IMR-90 (cell line): ENCODE results near the gene MACF1. TPM values are rescaled to one million over a fixed set of nuclear protein-coding genes. Genes with fewer than 3 reads are reported as not detected.
A peak's percentile ranks its signal among the peaks of the same experiment; 100 is the strongest.

Experiments
- ATAC-seq: fragments of 200-7000 bp; cut with Tn5 transposase; 2 replicates; pipeline ENCODE4 v1.9.1; 2020; ENCODE audit warnings: low read depth, mild to moderate bottlenecking, moderate library complexity
- BruUV-seq: library from RNA; stranded (reverse); fragments of 400-500 nt; replicated peaks from 2 replicates; lab custom pipeline; 2021; lab: Mats Ljungman, UMichigan
- CTCF ChIA-PET: fragments of 300-600 bp; formaldehyde crosslinking; extraction: SDS; loops from one replicate; lab custom pipeline; 2021; ENCODE audit warnings: antibody characterized with exemption; lab: Yijun Ruan, JAX
- POLR2A ChIA-PET: fragments of 300-600 bp; sonication (Branson Sonifier 250); formaldehyde crosslinking; loops from one replicate; lab custom pipeline; 2022; ENCODE audit warnings: antibody characterized with exemption; ENCODE audit not compliant: unreplicated experiment; lab: Charles Lee
- DNase-seq: peaks from one replicate; pipeline ENCODE4 v3.0.0; 2013
- H2AFZ ChIP-seq: replicated peaks from 2 replicates; pipeline ENCODE3; 2013; ENCODE audit warnings: low read length, mild to moderate bottlenecking; ENCODE audit not compliant: poor library complexity
- H2AK5ac ChIP-seq: 2 replicates; pipeline ENCODE4 v1.6.1; 2013; ENCODE audit warnings: low read depth, low read length, inconsistent platforms
- H2AK9ac ChIP-seq: replicated peaks from 2 replicates; pipeline ENCODE3; 2013; ENCODE audit warnings: mild to moderate bottlenecking, low read depth, low read length, moderate library complexity; ENCODE audit not compliant: poor library complexity
- H2BK120ac ChIP-seq: 2 replicates; pipeline ENCODE4 v1.6.1; 2013; ENCODE audit warnings: low read depth, low read length, inconsistent platforms
- H2BK15ac ChIP-seq: 3 replicates; pipeline ENCODE4 v1.6.1; 2013; ENCODE audit warnings: low read depth, low read length, inconsistent platforms
- H2BK20ac ChIP-seq: 2 replicates; pipeline ENCODE4 v1.6.1; 2013; ENCODE audit warnings: low read depth, mild to moderate bottlenecking, inconsistent platforms, low read length, moderate library complexity
- H2BK5ac ChIP-seq: 2 replicates; pipeline ENCODE4 v1.6.1; 2013; ENCODE audit warnings: mild to moderate bottlenecking, low read depth, low read length, inconsistent platforms; ENCODE audit not compliant: poor library complexity, severe bottlenecking
- H3K14ac ChIP-seq: replicated peaks from 2 replicates; pipeline ENCODE4 v1.6.1; 2013; ENCODE audit warnings: low read depth, low read length, inconsistent platforms
- H3K18ac ChIP-seq: 2 replicates; pipeline ENCODE4 v1.6.1; 2013; ENCODE audit warnings: low read depth, low read length, control low read depth
- H3K23ac ChIP-seq: 2 replicates; pipeline ENCODE4 v1.6.1; 2013; ENCODE audit warnings: low read depth, low read length, inconsistent platforms
- H3K27ac ChIP-seq: 2 replicates; pipeline ENCODE4 v1.5.1; 2013; ENCODE audit warnings: mild to moderate bottlenecking, control low read depth, low read length; ENCODE audit not compliant: insufficient read depth
- H3K27me3 ChIP-seq: 2 replicates; pipeline ENCODE4 v1.6.1; 2013; ENCODE audit warnings: low read length; ENCODE audit not compliant: control insufficient read depth, insufficient read depth
- H3K36me3 ChIP-seq: 2 replicates; pipeline ENCODE4 v1.6.1; 2013; ENCODE audit warnings: low read length, mixed read lengths; ENCODE audit not compliant: control insufficient read depth, insufficient read depth
- H3K4ac ChIP-seq: 2 replicates; pipeline ENCODE4 v1.6.1; 2013; ENCODE audit warnings: low read depth, low read length, inconsistent platforms
- H3K4me1 ChIP-seq: 2 replicates; pipeline ENCODE4 v1.6.1; 2013; ENCODE audit warnings: low read length, mixed read lengths; ENCODE audit not compliant: control insufficient read depth, insufficient read depth
- H3K4me2 ChIP-seq: 2 replicates; pipeline ENCODE4 v1.6.1; 2013; ENCODE audit warnings: low read depth, mild to moderate bottlenecking, control low read depth, low read length, moderate library complexity
- H3K4me3 ChIP-seq: 2 replicates; pipeline ENCODE4 v1.5.1; 2013; ENCODE audit warnings: low read depth, mild to moderate bottlenecking, control low read depth, low read length, moderate library complexity; ENCODE audit not compliant: insufficient read depth
- H3K56ac ChIP-seq: 2 replicates; pipeline ENCODE4 v1.6.1; 2013; ENCODE audit warnings: low read length, inconsistent platforms; ENCODE audit not compliant: insufficient read depth; ENCODE audit errors: extremely low read depth
- H3K79me1 ChIP-seq, 2 experiments: 2 replicates each; pipeline ENCODE4 v1.6.1; 2013; ENCODE audit warnings: low read length in 2 of 2, inconsistent platforms in 1 of 2, low read depth in 1 of 2
- H3K9ac ChIP-seq: 2 replicates; pipeline ENCODE4 v1.6.1; 2013; ENCODE audit warnings: low read depth, low read length, control low read depth
- H3K9me1 ChIP-seq: 2 replicates; pipeline ENCODE4 v1.6.1; 2013; ENCODE audit warnings: low read length, inconsistent platforms; ENCODE audit not compliant: insufficient read depth
- H3K9me3 ChIP-seq: 2 replicates; pipeline ENCODE4 v1.6.1; 2013; ENCODE audit warnings: low read length; ENCODE audit not compliant: control insufficient read depth, insufficient read depth
- H4K20me1 ChIP-seq: 2 replicates; pipeline ENCODE4 v1.6.1; 2013; ENCODE audit warnings: low read length, inconsistent platforms; ENCODE audit not compliant: insufficient read depth
- H4K5ac ChIP-seq: 2 replicates; pipeline ENCODE4 v1.6.1; 2013; ENCODE audit warnings: mild to moderate bottlenecking, low read depth, low read length, control low read depth
- H4K8ac ChIP-seq, 2 experiments: 2 replicates each; pipeline ENCODE4 v1.6.1; 2013; ENCODE audit warnings: low read depth in 2 of 2, low read length in 2 of 2, control low read depth in 1 of 2, inconsistent platforms in 1 of 2
- H4K91ac ChIP-seq: 2 replicates; pipeline ENCODE4 v1.6.1; 2013; ENCODE audit warnings: low read depth, low read length, inconsistent platforms; ENCODE audit not compliant: insufficient read depth
- CEBPB ChIP-seq: IDR thresholded peaks from 2 replicates; pipeline ENCODE4 v1.6.1; 2012; ENCODE audit warnings: low read depth, low read length, improper control_type of control experiment
- MAFK ChIP-seq: IDR thresholded peaks from 2 replicates; pipeline ENCODE4 v1.6.1; 2012; ENCODE audit warnings: low read depth, low read length, improper control_type of control experiment
- MAZ ChIP-seq: IDR thresholded peaks from 2 replicates; pipeline ENCODE4 v1.6.1; 2012; ENCODE audit warnings: low read depth, mild to moderate bottlenecking, low read length, improper control_type of control experiment, moderate library complexity, borderline replicate concordance
- POLR2A ChIP-seq: IDR thresholded peaks from 2 replicates; pipeline ENCODE4 v1.6.1; 2012; ENCODE audit warnings: mild to moderate bottlenecking, low read depth, low read length
- WGBS, 2 experiments: methylation state at CpG; one replicate each; pipeline versions ENCODE4 v1.1.5 to v1.1.7; 2013; ENCODE audit warnings: missing lambda C conversion rate in 2 of 2; ENCODE audit not compliant: insufficient read length in 1 of 2; ENCODE audit errors: extremely low coverage in 2 of 2; 5-methylcytosine and 5-hydroxymethylcytosine counted together
- dilution Hi-C: fragments of 300-500 bp; cut with HindIII; formaldehyde crosslinking; loops from one replicate; pipeline ENCODE4 v1.14.3; 2018; ENCODE audit warnings: low sequenced_read_pairs; ENCODE audit not compliant: unreplicated experiment
- in situ Hi-C: fragments of 300-500 bp; cut with MboI; formaldehyde crosslinking; loops from 3 replicates; pipeline ENCODE4 v1.14.3; 2019; ENCODE audit warnings: low sequenced_read_pairs, inconsistent platforms, mixed read lengths
- intact Hi-C: fragments of 100-400 bp; cut with micrococcal nuclease; formaldehyde crosslinking; loops from 2 replicates; pipeline ENCODE4 v1.10.0; 2022
- polyA plus RNA-seq, 3 experiments: library from polyadenylated mRNA; depleted of rRNA; stranded (reverse); fragments of >200 nt; gene quantifications; 2 replicates each; pipeline ENCODE4 v1.2.3, GENCODE V29; 2012; ENCODE audit warnings: low replicate concordance in 1 of 3
- total RNA-seq: library from RNA; depleted of rRNA; stranded (reverse); fragments of >200 nt; gene quantifications from 2 replicates; pipeline ENCODE4 v1.2.3, GENCODE V29; 2012
- TF ChIP-seq, protein P1 (sequence below): fragments of 150-350 bp; IDR thresholded peaks from 2 replicates; pipeline ENCODE4 v1.6.1; 2016; ENCODE audit warnings: low read depth, mild to moderate bottlenecking, low read length, moderate library complexity, borderline replicate concordance

MACF1 gene
- total and polyA plus RNA-seq, 2 of the 4 experiments (the other 2 are of a cell fraction): 67.6 to 369 TPM

DNA sequence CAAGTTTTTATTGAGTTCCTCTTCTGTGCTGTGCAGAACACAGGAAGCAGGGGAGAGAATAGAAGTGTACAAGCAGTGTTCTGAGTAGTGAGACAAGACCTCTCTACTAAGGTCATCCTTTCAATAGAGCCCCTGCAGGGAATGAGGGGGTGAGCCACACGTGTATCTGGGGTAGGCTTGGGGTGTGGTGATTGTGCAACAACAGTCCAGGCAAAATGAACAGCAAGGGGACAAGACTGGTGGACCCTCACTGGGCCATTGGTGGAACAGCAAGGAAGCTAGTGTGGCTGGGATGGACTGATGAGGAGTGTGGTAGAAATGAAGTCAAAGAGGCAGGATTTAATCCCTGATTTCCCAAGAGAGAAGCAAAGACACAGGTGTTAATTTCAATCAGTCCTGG, 278.8 kb downstream of the MACF1 start:
- Histone ChIP-seq H2BK120ac (no peak overlapping the region), H2BK5ac (no peak overlapping the region), H2BK20ac (no peak overlapping the region), H4K5ac (no peak overlapping the region), H3K36me3 (peaks cover 54% of the 10 kb centered on the region), H3K27ac (no peak overlapping the region), H3K9me1 (peaks cover 7% of the 10 kb centered on the region; the same call in 1 of the 2 replicates), H4K8ac (0 out of 4 replicates have a peak overlapping the region, but pooled peaks of 1 of the 2 experiments have one; percentile 5), H3K23ac (0 out of 2 replicates have a peak overlapping the region, but pooled peaks have one; percentile 11), H3K4me1 (no peaks in the 10 kb centered on the region; the same call in 1 of the 2 replicates), H2AFZ (no peak overlapping the region), H3K4ac (no peak overlapping the region), H4K91ac (no peak overlapping the region), H3K18ac (no peak overlapping the region), H3K27me3 (no peaks in the 10 kb centered on the region), H3K9ac (no peak overlapping the region), H3K14ac (no peak overlapping the region), H3K9me3 (no peaks in the 10 kb centered on the region), H2AK9ac (no peak overlapping the region), H4K20me1 (peaks cover under 1% of the 10 kb centered on the region; the same call in 1 of the 2 replicates), H3K4me3 (no peak overlapping the region), H3K56ac (no peak overlapping the region), H3K4me2 (no peak overlapping the region), H2AK5ac (no peak overlapping the region), H3K79me1 (peaks cover 12 to 32% of the 10 kb centered on the region in 2 experiments), H2BK15ac (no peak overlapping the region)
- intact Hi-C loops: no loop called here
- TF ChIP-seq MAFK (no peak), CEBPB (peak; percentile 82), MAZ (no peak), POLR2A (no peak)
- TF ChIP-seq, protein P1, sequence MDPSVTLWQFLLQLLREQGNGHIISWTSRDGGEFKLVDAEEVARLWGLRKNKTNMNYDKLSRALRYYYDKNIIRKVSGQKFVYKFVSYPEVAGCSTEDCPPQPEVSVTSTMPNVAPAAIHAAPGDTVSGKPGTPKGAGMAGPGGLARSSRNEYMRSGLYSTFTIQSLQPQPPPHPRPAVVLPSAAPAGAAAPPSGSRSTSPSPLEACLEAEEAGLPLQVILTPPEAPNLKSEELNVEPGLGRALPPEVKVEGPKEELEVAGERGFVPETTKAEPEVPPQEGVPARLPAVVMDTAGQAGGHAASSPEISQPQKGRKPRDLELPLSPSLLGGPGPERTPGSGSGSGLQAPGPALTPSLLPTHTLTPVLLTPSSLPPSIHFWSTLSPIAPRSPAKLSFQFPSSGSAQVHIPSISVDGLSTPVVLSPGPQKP: no peak
- no CpG with 5 or more reads among the region's 1 CpG for WGBS, 2 experiments
- ChIA-PET CTCF (interaction anchor here (1.0 to 1.1 kb wide), 2 partner anchors 18 to 19 kb away, joined by 3 to 4 read pairs; no protein-coding TSS in a partner anchor), POLR2A (no interaction called here)
- DNase-seq (no peak), ATAC-seq (no peak)
- dilution Hi-C loops: no loop called here
- no TSS peak for BruUV-seq
- in situ Hi-C loops: no loop called here
